Endothelial cell of umbilical vein (primary cell): ENCODE results near the gene DGKI. TPM values are rescaled to one million over a fixed set of nuclear protein-coding genes. Genes with fewer than 3 reads are reported as not detected.

Experiments
- BruUV-seq: library from RNA; stranded (reverse); fragments of 400-500 nt; replicated peaks from 2 replicates; lab custom pipeline; 2021; lab: Mats Ljungman, UMichigan
- CTCF ChIA-PET: fragments of 300-600, 350-600 bp; sonication (Branson Sonifier 250); formaldehyde crosslinking; loops from one replicate; lab custom pipeline; 2021; ENCODE audit warnings: antibody characterized with exemption, inconsistent platforms; lab: Charles Lee
- POLR2A ChIA-PET: fragments of 300-600, 350-600 bp; sonication (Branson Sonifier 250); formaldehyde crosslinking; loops from one replicate; lab custom pipeline; 2021; ENCODE audit warnings: antibody characterized with exemption, inconsistent platforms; lab: Charles Lee
- DNase-seq: peaks from one replicate; pipeline ENCODE4 v3.0.0-alpha.2; 2011; ENCODE audit warnings: low read depth, low spot score
- FAIRE-seq: peaks from 2 replicates; lab custom pipeline; 2011; peaks lifted over from hg19 to GRCh38; lab: Jason Lieb, UNC
- H2AFZ ChIP-seq: 2 replicates; pipeline ENCODE4 v1.6.0; 2012; ENCODE audit warnings: low read depth, low read length, control low read depth, inconsistent platforms
- H3K27ac ChIP-seq: 2 replicates; pipeline ENCODE4 v1.5.1; 2011; ENCODE audit warnings: low read depth, mild to moderate bottlenecking, control low read depth, low read length, moderate library complexity; ENCODE audit not compliant: insufficient read depth
- H3K27me3 ChIP-seq, 2 experiments: 2 replicates each; pipeline versions ENCODE4 v1.6.0 to v1.6.1; 2011; ENCODE audit warnings: low read length in 2 of 2, mixed read lengths in 1 of 2; ENCODE audit not compliant: control insufficient read depth in 2 of 2, insufficient read depth in 2 of 2
- H3K36me3 ChIP-seq, 2 experiments: 2 replicates in 1 of 2; 3 replicates in 1 of 2; pipeline ENCODE4 v1.5.1; 2011; ENCODE audit warnings: low read length in 2 of 2, mild to moderate bottlenecking in 1 of 2, moderate library complexity in 1 of 2; ENCODE audit not compliant: control insufficient read depth in 2 of 2, insufficient read depth in 2 of 2; ENCODE audit errors: extremely low read depth in 1 of 2
- H3K4me1 ChIP-seq: 3 replicates; pipeline ENCODE4 v1.5.1; 2011; ENCODE audit warnings: mild to moderate bottlenecking, low read length; ENCODE audit not compliant: control insufficient read depth, insufficient read depth; ENCODE audit errors: extremely low read depth
- H3K4me2 ChIP-seq: 2 replicates; pipeline ENCODE4 v1.6.1; 2011; ENCODE audit warnings: low read length, control low read depth, mixed read lengths; ENCODE audit not compliant: insufficient read depth
- H3K4me3 ChIP-seq, 3 experiments: fragments of 200-600 bp in 1 of 3; sonication (generic), shearing (Covaris generic) in 1 of 3; replicated peaks in 1 of 3; 2 replicates each; pipeline ENCODE4 v1.5.1; 2011 to 2016; ENCODE audit warnings: control low read depth in 3 of 3, low read length in 3 of 3, mild to moderate bottlenecking in 2 of 3, inconsistent platforms in 1 of 3, low read depth in 1 of 3, moderate library complexity in 1 of 3; ENCODE audit not compliant: insufficient read depth in 1 of 3
- H3K79me2 ChIP-seq: 2 replicates; pipeline ENCODE4 v1.6.0; 2012; ENCODE audit warnings: low read length, inconsistent platforms; ENCODE audit not compliant: control insufficient read depth, insufficient read depth
- H3K9ac ChIP-seq: replicated peaks from 2 replicates; pipeline ENCODE3; 2011; ENCODE audit warnings: low read length, control low read depth; ENCODE audit not compliant: insufficient read depth; ENCODE audit errors: extremely low read depth
- H3K9me1 ChIP-seq: replicated peaks from 3 replicates; pipeline ENCODE4 v1.6.0; 2011; ENCODE audit warnings: mild to moderate bottlenecking, low read length; ENCODE audit not compliant: control insufficient read depth, insufficient read depth; ENCODE audit errors: extremely low read depth
- H3K9me3 ChIP-seq: replicated peaks from 2 replicates; pipeline ENCODE4 v1.5.1; 2012; ENCODE audit warnings: low read length, inconsistent platforms; ENCODE audit not compliant: control insufficient read depth, insufficient read depth
- H4K20me1 ChIP-seq: replicated peaks from 2 replicates; pipeline ENCODE3; 2011; ENCODE audit warnings: mild to moderate bottlenecking, low read length; ENCODE audit not compliant: control insufficient read depth, insufficient read depth; ENCODE audit errors: extremely low read depth
- CTCF ChIP-seq, 2 donors: IDR thresholded peaks; 1 replicate in 1 of 2; 2 replicates in 1 of 2; pipeline ENCODE4 v1.5.1; 2011; ENCODE audit warnings: low read length in 2 of 2, mild to moderate bottlenecking in 2 of 2, moderate library complexity in 2 of 2, control low read depth in 1 of 2, inconsistent platforms in 1 of 2, low read depth in 1 of 2; ENCODE audit not compliant: insufficient read depth in 1 of 2; ENCODE audit errors: extremely low read depth in 1 of 2
- EZH2 ChIP-seq: IDR thresholded peaks from 2 replicates; pipeline ENCODE4 v1.6.1; 2012; ENCODE audit warnings: borderline replicate concordance, low read depth, mild to moderate bottlenecking, moderate library complexity, low read length, inconsistent platforms; ENCODE audit not compliant: severe bottlenecking
- FOS ChIP-seq: IDR thresholded peaks from 2 replicates; pipeline ENCODE4 v1.6.1; 2011; ENCODE audit warnings: mild to moderate bottlenecking, low read length, moderate library complexity, borderline replicate concordance; ENCODE audit not compliant: insufficient read depth
- GATA2 ChIP-seq: IDR thresholded peaks from 2 replicates; pipeline ENCODE4 v1.7.0; 2011; ENCODE audit warnings: low read depth, mild to moderate bottlenecking, moderate library complexity, mixed read lengths, low read length; ENCODE audit not compliant: insufficient read length, insufficient read depth
- JUN ChIP-seq: IDR thresholded peaks from 2 replicates; pipeline ENCODE4 v1.6.1; 2011; ENCODE audit warnings: borderline replicate concordance, low read depth; ENCODE audit not compliant: insufficient read length, insufficient read depth
- MAX ChIP-seq: IDR thresholded peaks from 2 replicates; pipeline ENCODE4 v1.6.1; 2011; ENCODE audit not compliant: insufficient read depth, insufficient read length
- MYC ChIP-seq: IDR thresholded peaks from one replicate; pipeline ENCODE4 v1.6.1; 2011; ENCODE audit warnings: mild to moderate bottlenecking, low read depth, low read length
- POLR2A ChIP-seq: IDR thresholded peaks from 2 replicates; pipeline ENCODE4 v1.6.1; 2012; ENCODE audit warnings: low read depth, mild to moderate bottlenecking, control low read depth, low read length
- POLR2AphosphoS5 ChIP-seq: IDR thresholded peaks from 2 replicates; pipeline ENCODE4 v1.6.1; 2012; ENCODE audit warnings: low read depth, mild to moderate bottlenecking, control low read depth, low read length, moderate library complexity; ENCODE audit not compliant: insufficient read depth
- dilution Hi-C: fragments of 300-500 bp; cut with MboI; formaldehyde crosslinking; loops from one replicate; pipeline ENCODE4 v1.15.0; 2019; ENCODE audit warnings: low sequenced_read_pairs; ENCODE audit not compliant: extremely low pct_ligation_motif_present
- intact Hi-C: fragments of 100-400 bp; cut with micrococcal nuclease; formaldehyde crosslinking; loops from one replicate; pipeline ENCODE4 v1.10.0; 2022
- polyA plus RNA-seq, 4 experiments: library from polyadenylated mRNA; depleted of rRNA in 3 of 4; stranded (reverse) in 3 of 4; unstranded in 1 of 4; fragments of >200 nt; gene quantifications; 2 replicates each; pipeline versions ENCODE4 v1.2.1 to v1.2.3, GENCODE V29; 2011 to 2012; ENCODE audit warnings: missing spikeins in 1 of 4
- total RNA-seq: library from RNA; stranded (reverse); gene quantifications from 2 replicates; pipeline ENCODE4 v1.2.3, GENCODE V29; 2021

The DGKI gene
- total and polyA plus RNA-seq, 2 donors (not counting 3 experiments of a cell fraction or from before 2014, with no cell fraction given): 0.11 to 0.51 TPM

GRCh38 chr7:137867289-137867688, 20.5 kb upstream of the DGKI start:
- no TSS peak for BruUV-seq
- H3K79me2 ChIP-seq: no peaks in the 10 kb centered on the region
- no peaks in the 10 kb centered on the region for H3K4me1 ChIP-seq
- no peak overlapping the region for H3K27ac ChIP-seq
- dilution Hi-C loops (no loop called here), intact Hi-C loops (no loop called here)
- no peak overlapping the region for H3K4me2 ChIP-seq
- no peaks in the 10 kb centered on the region for H3K27me3 ChIP-seq
- no peak overlapping the region for H3K4me3 ChIP-seq
- peaks cover 7 to 11% of the 10 kb centered on the region in 2 experiments for H3K36me3 ChIP-seq
- no peak overlapping the region for H3K9ac ChIP-seq
- H2AFZ ChIP-seq: no peak overlapping the region
- ChIA-PET CTCF (interaction anchor here (1.2 kb wide), 1 partner anchor 15 kb away, joined by 3 read pairs; no protein-coding TSS in a partner anchor), POLR2A (no interaction called here)
- no peak for TF ChIP-seq MYC
- no peak for TF ChIP-seq GATA2
- no peak for TF ChIP-seq POLR2AphosphoS5
- no peak for TF ChIP-seq MAX
- TF ChIP-seq JUN: no peak
- no peak for TF ChIP-seq CTCF (IDR thresholded peaks at IDR 0.05; ENCODE audit: extremely low read depth in 1 of 2, insufficient read depth in 1 of 2, low read depth in 1 of 2, low read length in 2 of 2)
- no peak for TF ChIP-seq EZH2
- no peak for TF ChIP-seq FOS
- TF ChIP-seq POLR2A: no peak
- no peaks in the 10 kb centered on the region for H4K20me1 ChIP-seq
- H3K9me3 ChIP-seq: no peaks in the 10 kb centered on the region
- FAIRE-seq (no peak), DNase-seq (no peak)
- H3K9me1 ChIP-seq: no peaks in the 10 kb centered on the region
